ENCODE results near the gene GINS1.

The GINS1 gene

GRCh38 chr20:25494506-25495188 is 87.2 kb downstream of the GINS1 start:
- no peak for DNase-seq

- no peak for DNase-seq
These were observed 87.8 kb downstream of the GINS1 start for GRCh38 chr20:25495189-25495824.

- no peak for DNase-seq
These were observed 88.9 kb downstream of the GINS1 start for GRCh38 chr20:25496165-25496967.

GRCh38 chr20:25496968-25497401 is 89.5 kb downstream of the GINS1 start:
- no peak for DNase-seq

- no peak for DNase-seq
These were observed 90.3 kb downstream of the GINS1 start for GRCh38 chr20:25497586-25498279.

Measured in fibroblast of skin of abdomen (primary cell).